GM10847 (cell line): ENCODE data around the gene ASB3.

ENCODE experiments used
- POLR2A ChIP-seq: IDR thresholded peaks from 2 replicates; pipeline ENCODE4 v1.6.1; 2011; ENCODE audit not compliant: insufficient read length; ENCODE audit errors: extremely low read depth

ASB3 gene

GRCh38 chr2:53708988-53709387, 77.8 kb downstream of the ASB3 start:
- no peak for TF ChIP-seq POLR2A

GRCh38 chr2:53701221-53701620, 85.5 kb downstream of the ASB3 start:
- no peak for TF ChIP-seq POLR2A

GRCh38 chr2:53697686-53698085, 89.1 kb downstream of the ASB3 start:
- no peak for TF ChIP-seq POLR2A

GRCh38 chr2:53697092-53697491, 89.7 kb downstream of the ASB3 start:
- no peak for TF ChIP-seq POLR2A

- no peak for TF ChIP-seq POLR2A
Observed at GRCh38 chr2:53695575-53695974, 91.2 kb downstream of the ASB3 start.

- TF ChIP-seq POLR2A = no peak
Observed at GRCh38 chr2:53694096-53694771, 92.5 kb downstream of the ASB3 start.

- no peak for TF ChIP-seq POLR2A
Observed at GRCh38 chr2:53690876-53691275, 95.9 kb downstream of the ASB3 start.

GRCh38 chr2:53672881-53673522, 113.8 kb downstream of the ASB3 start:
- no peak for TF ChIP-seq POLR2A

GRCh38 chr2:53670331-53670730, 116.4 kb downstream of the ASB3 start:
- no peak for TF ChIP-seq POLR2A

- no peak for TF ChIP-seq POLR2A
Observed at GRCh38 chr2:53668624-53669026, 118.1 kb downstream of the ASB3 start.

GRCh38 chr2:53660886-53661285, 125.9 kb downstream of the ASB3 start:
- TF ChIP-seq POLR2A = no peak

- no peak for TF ChIP-seq POLR2A
Observed at GRCh38 chr2:53655256-53655655, 131.5 kb downstream of the ASB3 start.

GRCh38 chr2:53654396-53654795, 132.4 kb downstream of the ASB3 start:
- no peak for TF ChIP-seq POLR2A

GRCh38 chr2:53652131-53652530, 134.6 kb downstream of the ASB3 start:
- no peak for TF ChIP-seq POLR2A

GRCh38 chr2:53646788-53647187, 140.0 kb downstream of the ASB3 start:
- TF ChIP-seq POLR2A = no peak

- no peak for TF ChIP-seq POLR2A
Observed at GRCh38 chr2:53641290-53641689, 145.5 kb downstream of the ASB3 start.

GRCh38 chr2:53640466-53640865, 146.3 kb downstream of the ASB3 start:
- no peak for TF ChIP-seq POLR2A
